ENCODE data around the gene ARIH2.
A peak's percentile ranks its signal among the peaks of the same experiment; 100 is the strongest.

The ARIH2 gene

GRCh38 chr3:48885753-48886152 is 32.9 kb upstream of the ARIH2 start:
- TF ChIP-seq, protein P1, sequence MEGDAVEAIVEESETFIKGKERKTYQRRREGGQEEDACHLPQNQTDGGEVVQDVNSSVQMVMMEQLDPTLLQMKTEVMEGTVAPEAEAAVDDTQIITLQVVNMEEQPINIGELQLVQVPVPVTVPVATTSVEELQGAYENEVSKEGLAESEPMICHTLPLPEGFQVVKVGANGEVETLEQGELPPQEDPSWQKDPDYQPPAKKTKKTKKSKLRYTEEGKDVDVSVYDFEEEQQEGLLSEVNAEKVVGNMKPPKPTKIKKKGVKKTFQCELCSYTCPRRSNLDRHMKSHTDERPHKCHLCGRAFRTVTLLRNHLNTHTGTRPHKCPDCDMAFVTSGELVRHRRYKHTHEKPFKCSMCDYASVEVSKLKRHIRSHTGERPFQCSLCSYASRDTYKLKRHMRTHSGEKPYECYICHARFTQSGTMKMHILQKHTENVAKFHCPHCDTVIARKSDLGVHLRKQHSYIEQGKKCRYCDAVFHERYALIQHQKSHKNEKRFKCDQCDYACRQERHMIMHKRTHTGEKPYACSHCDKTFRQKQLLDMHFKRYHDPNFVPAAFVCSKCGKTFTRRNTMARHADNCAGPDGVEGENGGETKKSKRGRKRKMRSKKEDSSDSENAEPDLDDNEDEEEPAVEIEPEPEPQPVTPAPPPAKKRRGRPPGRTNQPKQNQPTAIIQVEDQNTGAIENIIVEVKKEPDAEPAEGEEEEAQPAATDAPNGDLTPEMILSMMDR (IDR thresholded peaks at IDR 0.05; ENCODE audit: insufficient read depth, low read length, missing control alignments): no peak
- DNase-seq (ENCODE audit: low read depth, low spot score): no peak
- ChIA-PET POLR2A (interaction anchor here (0.6 kb wide), 1 partner anchor 11 kb away, joined by 3 read pairs; no protein-coding TSS in a partner anchor), CTCF (no interaction called here)
- no peak overlapping the region for H3K4me3 ChIP-seq (ENCODE audit: low read depth, low read length)

- ChIA-PET POLR2A (no interaction called here), CTCF (no interaction called here)
- TF ChIP-seq, protein P1 (IDR thresholded peaks at IDR 0.05; ENCODE audit: insufficient read depth, low read length, missing control alignments): no peak
- DNase-seq (ENCODE audit: low read depth, low spot score): no peak
- no peak overlapping the region for H3K4me3 ChIP-seq (ENCODE audit: low read depth, low read length)
Measured at GRCh38 chr3:48891606-48892005, 27.0 kb upstream of the ARIH2 start.

GRCh38 chr3:48894516-48894915 is 24.1 kb upstream of the ARIH2 start:
- TF ChIP-seq, protein P1 (IDR thresholded peaks at IDR 0.05; ENCODE audit: insufficient read depth, low read length, missing control alignments): no peak
- no peak for DNase-seq (ENCODE audit: low read depth, low spot score)
- H3K4me3 ChIP-seq (ENCODE audit: low read depth, low read length): no peak overlapping the region
- ChIA-PET CTCF (no interaction called here), POLR2A (no interaction called here)

GRCh38 chr3:48896936-48897335 is 21.7 kb upstream of the ARIH2 start:
- no peak for DNase-seq (ENCODE audit: low read depth, low spot score)
- ChIA-PET POLR2A (interaction anchor here (0.7 to 2.0 kb wide), 2 partner anchors 11 to 22 kb away, joined by 3 to 7 read pairs; partner anchors contain the start of gene ARIH2), CTCF (interaction anchor here (0.7 to 1.1 kb wide), 3 partner anchors 9 to 38 kb away, joined by 3 to 4 read pairs (median 3); no protein-coding TSS in a partner anchor)
- no peak overlapping the region for H3K4me3 ChIP-seq (ENCODE audit: low read depth, low read length)
- TF ChIP-seq, protein P1 (IDR thresholded peaks at IDR 0.05; ENCODE audit: insufficient read depth, low read length, missing control alignments): no peak

GRCh38 chr3:48897460-48898376 is 20.9 kb upstream of the ARIH2 start:
- TF ChIP-seq, protein P1 (IDR thresholded peaks at IDR 0.05; ENCODE audit: insufficient read depth, low read length, missing control alignments): no peak
- DNase-seq (ENCODE audit: low read depth, low spot score): no peak
- POLR2A ChIA-PET: interaction anchor here (2.0 kb wide), 1 partner anchor 21 kb away, joined by 7 read pairs; the partner anchor contains the start of gene ARIH2

More at GRCh38 chr3:48897460-48898376, 20.9 kb upstream of the ARIH2 start:
- H3K4me3 ChIP-seq (ENCODE audit: low read depth, low read length): peak overlapping the region; percentile 83
- CTCF ChIA-PET: interaction anchor here (0.7 to 2.7 kb wide), 6 partner anchors 16 to 339 kb away, joined by 3 to 10 read pairs (median 3); no protein-coding TSS in a partner anchor

All from AG04449 (cell line).